AG09309 (cell line): ENCODE measurements around the gene PTPRA.

ENCODE experiments used
- DNase-seq: peaks from one replicate; pipeline ENCODE4 v3.0.0-alpha.2; 2010; ENCODE audit warnings: low read depth
- H3K4me3 ChIP-seq: 2 replicates; pipeline ENCODE4 v1.5.1; 2011; ENCODE audit warnings: mild to moderate bottlenecking, low read depth, low read length, moderate library complexity; ENCODE audit not compliant: control insufficient read depth
- TF ChIP-seq, protein P1 (sequence below): IDR thresholded peaks from 2 replicates; pipeline ENCODE4 v1.5.1; 2011; ENCODE audit warnings: mild to moderate bottlenecking, low read depth, low read length, inconsistent platforms; ENCODE audit not compliant: insufficient read depth, control insufficient read depth; ENCODE audit errors: missing control alignments

Gene PTPRA

DNA sequence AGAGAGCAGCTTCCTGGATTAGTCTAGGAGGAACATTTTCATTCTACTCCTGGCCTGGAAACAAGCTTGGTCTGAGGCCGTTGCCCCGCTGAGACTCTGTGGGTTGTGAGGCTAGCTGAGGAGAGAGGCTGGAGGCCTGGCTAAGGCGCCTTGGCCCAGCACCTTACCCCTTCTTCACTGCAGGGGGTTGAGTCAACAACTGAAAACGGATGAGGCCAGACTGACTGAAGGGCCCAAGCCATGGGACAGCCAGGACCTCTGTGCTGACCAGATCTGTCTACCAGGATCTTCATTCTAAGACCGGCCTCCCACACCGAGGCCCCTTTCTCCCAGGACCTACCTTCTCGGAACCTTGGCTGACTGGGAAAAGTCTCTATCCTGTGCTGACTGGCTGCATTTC lies 214.8 kb downstream of the PTPRA start:
- no peak for DNase-seq

More for the DNA sequence above, 214.8 kb downstream of the PTPRA start:
- H3K4me3 ChIP-seq, result no peak overlapping the region
- TF ChIP-seq, protein P1, sequence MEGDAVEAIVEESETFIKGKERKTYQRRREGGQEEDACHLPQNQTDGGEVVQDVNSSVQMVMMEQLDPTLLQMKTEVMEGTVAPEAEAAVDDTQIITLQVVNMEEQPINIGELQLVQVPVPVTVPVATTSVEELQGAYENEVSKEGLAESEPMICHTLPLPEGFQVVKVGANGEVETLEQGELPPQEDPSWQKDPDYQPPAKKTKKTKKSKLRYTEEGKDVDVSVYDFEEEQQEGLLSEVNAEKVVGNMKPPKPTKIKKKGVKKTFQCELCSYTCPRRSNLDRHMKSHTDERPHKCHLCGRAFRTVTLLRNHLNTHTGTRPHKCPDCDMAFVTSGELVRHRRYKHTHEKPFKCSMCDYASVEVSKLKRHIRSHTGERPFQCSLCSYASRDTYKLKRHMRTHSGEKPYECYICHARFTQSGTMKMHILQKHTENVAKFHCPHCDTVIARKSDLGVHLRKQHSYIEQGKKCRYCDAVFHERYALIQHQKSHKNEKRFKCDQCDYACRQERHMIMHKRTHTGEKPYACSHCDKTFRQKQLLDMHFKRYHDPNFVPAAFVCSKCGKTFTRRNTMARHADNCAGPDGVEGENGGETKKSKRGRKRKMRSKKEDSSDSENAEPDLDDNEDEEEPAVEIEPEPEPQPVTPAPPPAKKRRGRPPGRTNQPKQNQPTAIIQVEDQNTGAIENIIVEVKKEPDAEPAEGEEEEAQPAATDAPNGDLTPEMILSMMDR, result no peak
